ENCODE results near the gene CPNE6. TPM values are rescaled to one million over a fixed set of nuclear protein-coding genes. Genes with fewer than 3 reads are reported as not detected.

CPNE6 gene
- total and polyA plus RNA-seq, 2 donors (not counting 1 experiment from before 2014, with no cell fraction given): not detected

DNA sequence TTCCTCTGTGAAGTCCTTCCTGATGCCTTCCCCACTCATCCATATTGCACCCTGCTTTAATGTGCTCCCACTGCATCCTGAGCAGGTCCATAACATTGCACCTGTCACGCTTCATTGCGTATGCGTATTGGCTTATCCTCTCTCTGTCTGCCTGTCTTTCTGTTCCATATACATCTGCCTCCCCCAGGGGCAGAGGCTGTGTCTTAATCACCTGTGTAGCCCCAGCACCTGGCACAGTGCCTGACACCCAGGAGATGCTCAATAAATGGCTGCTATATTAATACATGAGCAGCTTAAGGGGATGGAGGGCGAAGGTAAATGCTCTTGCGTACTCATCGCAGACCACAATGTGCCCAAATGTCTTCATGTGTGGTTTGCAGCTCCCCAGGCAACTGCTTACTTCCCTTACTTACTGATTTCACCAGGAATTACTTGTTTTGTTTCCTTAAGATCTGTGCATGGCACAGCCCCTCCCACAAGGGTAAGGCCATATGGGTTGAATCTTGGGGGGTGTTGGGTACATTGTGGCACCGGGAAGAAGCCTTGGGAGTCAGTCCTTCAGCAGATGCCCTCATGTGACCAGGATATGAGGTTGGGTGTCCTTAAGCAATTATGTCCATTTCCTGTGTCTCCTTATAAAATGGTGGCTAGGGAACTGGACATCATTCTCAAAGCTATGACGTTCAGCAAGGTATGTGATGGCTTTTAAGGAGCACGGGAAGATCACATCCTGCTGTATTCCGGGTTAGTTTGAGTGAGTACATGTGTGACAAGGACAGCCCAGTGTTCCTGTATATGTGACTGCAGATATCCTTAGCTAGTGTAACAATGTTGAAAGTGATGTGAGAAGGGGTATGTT lies 848 bp upstream of the CPNE6 start:
- H3K27me3 Mint-ChIP-seq: peaks cover 4% of the 10 kb centered on the region
- Histone ChIP-seq H3K36me3 (replicated peaks in 1 of 2; ENCODE audit: control extremely low read depth in 1 of 2, control insufficient read depth in 1 of 2, extremely low read depth in 1 of 2, insufficient read depth in 2 of 2, low read length in 1 of 2) (no peaks in the 10 kb centered on the region), H2AFZ (ENCODE audit: insufficient read depth, low read depth, low read length, poor library complexity, severe bottlenecking) (no peak overlapping the region), H3K79me2 (ENCODE audit: control insufficient read depth, insufficient read depth, low read length) (no peaks in the 10 kb centered on the region), H3K4me1 (ENCODE audit: control insufficient read depth in 2 of 2, insufficient read depth in 2 of 2, low read length in 2 of 2) (peaks cover 6 to 8% of the 10 kb centered on the region in 2 donors), H3K27ac (ENCODE audit: low read length in 2 of 2) (no peak overlapping the region), H3K4me2 (replicated peaks; ENCODE audit: low read depth, low read length, poor library complexity, severe bottlenecking) (no peak overlapping the region), H3K27me3 (replicated peaks in 1 of 4; ENCODE audit: control extremely low read depth in 1 of 4, control insufficient read depth in 3 of 4, insufficient read depth in 4 of 4, low read length in 3 of 4) (peaks cover 0 to 4% (median 0%) of the 10 kb centered on the region in 4 experiments), H3K9me3 (ENCODE audit: control extremely low read depth in 1 of 3, control insufficient read depth in 2 of 3, insufficient read depth in 1 of 3, low read length in 2 of 3) (no peaks in the 10 kb centered on the region), H3K9ac (ENCODE audit: low read length) (no peak overlapping the region), H4K20me1 (ENCODE audit: control insufficient read depth, insufficient read depth, low read length, poor library complexity, severe bottlenecking) (no peaks in the 10 kb centered on the region), H3K4me3 (ENCODE audit: control extremely low read depth in 1 of 5, extremely low read depth in 1 of 5, insufficient read depth in 1 of 5, low read depth in 2 of 5, low read length in 4 of 5) (no peak overlapping the region)
- DNase-seq (no peak), ATAC-seq (ENCODE audit: low read depth) (no peak)
- WGBS (ENCODE audit: insufficient coverage): 93% methylated on average over 8 of the region's 10 CpGs
- no peak overlapping the region for H3K4me3 Mint-ChIP-seq
- peaks cover 9% of the 10 kb centered on the region for H3K4me1 Mint-ChIP-seq
- intact Hi-C loops (cut with micrococcal nuclease): no loop called here
- H3K9me3 Mint-ChIP-seq (ENCODE audit: insufficient read depth): no peaks in the 10 kb centered on the region
- POLR2A ChIA-PET: interaction anchor here (0.6 kb wide), 1 partner anchor 1198 kb away, joined by 3 read pairs; no protein-coding TSS in a partner anchor
- CTCF ChIA-PET: interaction anchor here (1.3 to 1.5 kb wide), 3 partner anchors 18 to 38 kb away, joined by 3 to 5 read pairs (median 4); no protein-coding TSS in a partner anchor
- H3K27ac Mint-ChIP-seq: no peak overlapping the region
- TF ChIP-seq, protein P1, sequence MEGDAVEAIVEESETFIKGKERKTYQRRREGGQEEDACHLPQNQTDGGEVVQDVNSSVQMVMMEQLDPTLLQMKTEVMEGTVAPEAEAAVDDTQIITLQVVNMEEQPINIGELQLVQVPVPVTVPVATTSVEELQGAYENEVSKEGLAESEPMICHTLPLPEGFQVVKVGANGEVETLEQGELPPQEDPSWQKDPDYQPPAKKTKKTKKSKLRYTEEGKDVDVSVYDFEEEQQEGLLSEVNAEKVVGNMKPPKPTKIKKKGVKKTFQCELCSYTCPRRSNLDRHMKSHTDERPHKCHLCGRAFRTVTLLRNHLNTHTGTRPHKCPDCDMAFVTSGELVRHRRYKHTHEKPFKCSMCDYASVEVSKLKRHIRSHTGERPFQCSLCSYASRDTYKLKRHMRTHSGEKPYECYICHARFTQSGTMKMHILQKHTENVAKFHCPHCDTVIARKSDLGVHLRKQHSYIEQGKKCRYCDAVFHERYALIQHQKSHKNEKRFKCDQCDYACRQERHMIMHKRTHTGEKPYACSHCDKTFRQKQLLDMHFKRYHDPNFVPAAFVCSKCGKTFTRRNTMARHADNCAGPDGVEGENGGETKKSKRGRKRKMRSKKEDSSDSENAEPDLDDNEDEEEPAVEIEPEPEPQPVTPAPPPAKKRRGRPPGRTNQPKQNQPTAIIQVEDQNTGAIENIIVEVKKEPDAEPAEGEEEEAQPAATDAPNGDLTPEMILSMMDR (IDR thresholded peaks at IDR 0.05): no peak
- TF ChIP-seq EZH2 (IDR thresholded peaks at IDR 0.05; ENCODE audit: borderline replicate concordance, insufficient read depth, low read depth, low read length, poor library complexity, severe bottlenecking): no peak

Measured in B cell (primary cell).